ENCODE measurements around the gene GLIPR1L2.

Gene GLIPR1L2

GRCh38 chr12:75389706-75390105, 1.2 kb upstream of the GLIPR1L2 start:
- peak overlapping the region; percentile 73 for H3K4me3 ChIP-seq (ENCODE audit: low read length)
- TF ChIP-seq CTCF (conservative IDR thresholded peaks at IDR 0.05; ENCODE audit: low read length) = no peak
- DNase-seq (ENCODE audit: low read depth) = peak; percentile 8

- no peak for DNase-seq (ENCODE audit: low read depth)
- no peak for TF ChIP-seq CTCF (conservative IDR thresholded peaks at IDR 0.05; ENCODE audit: low read length)
- H3K4me3 ChIP-seq (ENCODE audit: low read length) = peak overlapping the region; percentile 73
Observed at GRCh38 chr12:75390156-75390898, 562 bp upstream of the GLIPR1L2 start.

- DNase-seq (ENCODE audit: low read depth) = peak; percentile 33
- H3K4me3 ChIP-seq (ENCODE audit: low read length) = no peak overlapping the region
- no peak for TF ChIP-seq CTCF (conservative IDR thresholded peaks at IDR 0.05; ENCODE audit: low read length)
Observed at GRCh38 chr12:75404231-75404630, 13.3 kb downstream of the GLIPR1L2 start.

GRCh38 chr12:75407683-75408082, 16.8 kb downstream of the GLIPR1L2 start:
- DNase-seq (ENCODE audit: low read depth) = no peak
- TF ChIP-seq CTCF (conservative IDR thresholded peaks at IDR 0.05; ENCODE audit: low read length) = no peak
- no peak overlapping the region for H3K4me3 ChIP-seq (ENCODE audit: low read length)

- TF ChIP-seq CTCF (conservative IDR thresholded peaks at IDR 0.05; ENCODE audit: low read length) = no peak
- DNase-seq (ENCODE audit: low read depth) = no peak
- no peak overlapping the region for H3K4me3 ChIP-seq (ENCODE audit: low read length)
Observed at GRCh38 chr12:75409830-75410229, 18.9 kb downstream of the GLIPR1L2 start.

- no peak overlapping the region for H3K4me3 ChIP-seq (ENCODE audit: low read length)
- no peak for TF ChIP-seq CTCF (conservative IDR thresholded peaks at IDR 0.05; ENCODE audit: low read length)
- DNase-seq (ENCODE audit: low read depth) = peak; percentile 28
Observed at GRCh38 chr12:75414671-75415070, 23.8 kb downstream of the GLIPR1L2 start.

- no peak for TF ChIP-seq CTCF (conservative IDR thresholded peaks at IDR 0.05; ENCODE audit: low read length)
- DNase-seq (ENCODE audit: low read depth) = peak; percentile 25
Observed at GRCh38 chr12:75419841-75420240, 29.0 kb downstream of the GLIPR1L2 start.

More at GRCh38 chr12:75419841-75420240, 29.0 kb downstream of the GLIPR1L2 start:
- no peak overlapping the region for H3K4me3 ChIP-seq (ENCODE audit: low read length)

All from AG10803 (cell line).